Measurements from ENCODE around the gene SPATA12. TPM values are rescaled to one million over a fixed set of nuclear protein-coding genes. Genes with fewer than 3 reads are reported as not detected.

SPATA12 gene
- total RNA-seq, 1 experiment from 2014 or later: 0.22 TPM

DNA sequence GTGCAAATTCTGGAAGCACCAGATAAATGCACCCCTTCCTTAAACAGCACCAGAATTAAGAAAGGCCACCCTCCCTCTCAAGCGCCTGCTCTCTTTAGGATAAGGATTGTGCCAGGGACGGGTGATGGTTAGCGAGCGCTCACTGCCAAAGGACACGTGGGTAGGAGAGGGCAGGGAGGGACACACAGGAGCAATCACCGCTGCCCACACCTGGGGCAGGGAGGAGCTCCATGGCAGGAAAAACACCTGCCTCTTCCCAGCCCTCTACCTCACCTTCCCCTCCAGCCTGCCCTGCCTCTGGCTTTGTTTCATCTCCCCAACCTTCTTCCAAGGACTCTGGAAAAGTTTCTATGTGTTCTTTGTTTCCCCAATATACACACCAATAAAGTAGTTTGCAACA lies 7.3 kb upstream of the SPATA12 start:
- Histone ChIP-seq H2BK20ac (ENCODE audit: low read depth, low read length, poor library complexity, severe bottlenecking) (no peak overlapping the region), H3K23me2 (ENCODE audit: insufficient read length, low read depth, low read length, poor library complexity, severe bottlenecking) (no peaks in the 10 kb centered on the region), H4K91ac (ENCODE audit: insufficient read length, low read depth, low read length) (no peak overlapping the region), H2BK5ac (ENCODE audit: insufficient read length, low read length) (no peak overlapping the region), H3K23ac (ENCODE audit: insufficient read length, low read depth, low read length) (no peak overlapping the region), H4K8ac (replicated peaks; ENCODE audit: insufficient read length, low read depth, low read length) (no peak overlapping the region), H3T11ph (ENCODE audit: low read length) (no peak overlapping the region), H3K27me3 (ENCODE audit: insufficient read depth, low read length) (no peaks in the 10 kb centered on the region), H3K27ac (ENCODE audit: insufficient read length, low read depth, low read length) (no peak overlapping the region), H3K79me2 (ENCODE audit: insufficient read depth, low read length) (no peaks in the 10 kb centered on the region), H3K79me1 (ENCODE audit: insufficient read depth, low read depth, low read length, poor library complexity, severe bottlenecking) (no peaks in the 10 kb centered on the region), H2AFZ (ENCODE audit: low read length) (no peak overlapping the region), H3K4me2 (ENCODE audit: insufficient read depth, insufficient read length, low read length) (no peak overlapping the region), H3K18ac (ENCODE audit: insufficient read length, low read depth, low read length) (no peak overlapping the region), H2BK12ac (ENCODE audit: insufficient read length, low read depth, low read length) (no peak overlapping the region), H4K5ac (ENCODE audit: insufficient read length, low read depth, low read length) (no peak overlapping the region), H2AK5ac (ENCODE audit: insufficient read length, low read length) (no peak overlapping the region), H2BK120ac (ENCODE audit: low read depth, low read length, poor library complexity, severe bottlenecking) (no peak overlapping the region), H4K20me1 (ENCODE audit: control insufficient read depth, insufficient read depth, insufficient read length) (no peaks in the 10 kb centered on the region), H3K14ac (ENCODE audit: insufficient read depth, low read length) (no peak overlapping the region), H3K4ac (ENCODE audit: low read depth, low read length) (no peak overlapping the region), H2BK15ac (ENCODE audit: low read depth, low read length) (no peak overlapping the region), H3K56ac (ENCODE audit: insufficient read length, low read depth, low read length) (no peak overlapping the region), H3K9ac (ENCODE audit: extremely low read depth, insufficient read length, low read length) (no peak overlapping the region), H3K9me3 (ENCODE audit: control insufficient read depth, low read depth, low read length) (no peaks in the 10 kb centered on the region), H3K4me1 (ENCODE audit: insufficient read depth, low read length) (no peaks in the 10 kb centered on the region)
- Mint-ChIP-seq H3K27me3 (ENCODE audit: low read depth) (no peaks in the 10 kb centered on the region), H3K4me1 (peaks cover 0 to 7% of the 10 kb centered on the region in 2 experiments; a peak in 3 of 4 replicates), H3K36me3 (ENCODE audit: insufficient read depth in 1 of 3, low read depth in 3 of 3) (no peaks in the 10 kb centered on the region), H3K9me3 (no peaks in the 10 kb centered on the region), H3K4me3 (no peak overlapping the region; a peak in 1 of 5 replicates), H3K27ac (no peak overlapping the region; a peak in 1 of 7 replicates)
- TF ChIP-seq, protein P1, sequence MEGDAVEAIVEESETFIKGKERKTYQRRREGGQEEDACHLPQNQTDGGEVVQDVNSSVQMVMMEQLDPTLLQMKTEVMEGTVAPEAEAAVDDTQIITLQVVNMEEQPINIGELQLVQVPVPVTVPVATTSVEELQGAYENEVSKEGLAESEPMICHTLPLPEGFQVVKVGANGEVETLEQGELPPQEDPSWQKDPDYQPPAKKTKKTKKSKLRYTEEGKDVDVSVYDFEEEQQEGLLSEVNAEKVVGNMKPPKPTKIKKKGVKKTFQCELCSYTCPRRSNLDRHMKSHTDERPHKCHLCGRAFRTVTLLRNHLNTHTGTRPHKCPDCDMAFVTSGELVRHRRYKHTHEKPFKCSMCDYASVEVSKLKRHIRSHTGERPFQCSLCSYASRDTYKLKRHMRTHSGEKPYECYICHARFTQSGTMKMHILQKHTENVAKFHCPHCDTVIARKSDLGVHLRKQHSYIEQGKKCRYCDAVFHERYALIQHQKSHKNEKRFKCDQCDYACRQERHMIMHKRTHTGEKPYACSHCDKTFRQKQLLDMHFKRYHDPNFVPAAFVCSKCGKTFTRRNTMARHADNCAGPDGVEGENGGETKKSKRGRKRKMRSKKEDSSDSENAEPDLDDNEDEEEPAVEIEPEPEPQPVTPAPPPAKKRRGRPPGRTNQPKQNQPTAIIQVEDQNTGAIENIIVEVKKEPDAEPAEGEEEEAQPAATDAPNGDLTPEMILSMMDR (conservative IDR thresholded peaks at IDR 0.05): no peak
- DNase-seq: no peak
- WGBS (ENCODE audit: extremely low coverage, insufficient read length, low lambda C conversion rate): no CpG with 5 or more reads among the region's 6 CpGs
